ENCODE data around the gene PHACTR3.

DNA sequence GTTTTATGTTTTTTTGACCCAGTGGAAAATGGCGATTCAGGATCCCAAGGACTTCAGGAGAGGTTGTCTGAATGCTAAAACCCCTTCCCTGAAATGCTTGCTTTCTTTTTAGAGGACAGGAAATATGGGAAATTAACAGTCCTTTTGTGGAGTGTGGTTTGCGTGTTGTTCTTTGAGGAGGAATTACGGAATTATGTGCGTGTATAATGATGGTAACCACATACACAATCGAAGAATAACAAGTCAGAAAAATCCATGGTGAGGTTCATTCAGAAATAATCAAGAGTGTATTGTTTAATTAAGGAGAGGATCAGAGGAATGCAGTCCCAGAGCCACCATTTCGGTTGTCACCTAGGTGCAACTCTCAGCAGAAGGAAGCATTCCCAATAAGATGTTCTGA lies 73.2 kb downstream of the PHACTR3 start:
- TF ChIP-seq POLR2AphosphoS5 (IDR thresholded peaks at IDR 0.05) (no peak), POLR2A (IDR thresholded peaks at IDR 0.05) (no peak)
- TF ChIP-seq, protein P1, sequence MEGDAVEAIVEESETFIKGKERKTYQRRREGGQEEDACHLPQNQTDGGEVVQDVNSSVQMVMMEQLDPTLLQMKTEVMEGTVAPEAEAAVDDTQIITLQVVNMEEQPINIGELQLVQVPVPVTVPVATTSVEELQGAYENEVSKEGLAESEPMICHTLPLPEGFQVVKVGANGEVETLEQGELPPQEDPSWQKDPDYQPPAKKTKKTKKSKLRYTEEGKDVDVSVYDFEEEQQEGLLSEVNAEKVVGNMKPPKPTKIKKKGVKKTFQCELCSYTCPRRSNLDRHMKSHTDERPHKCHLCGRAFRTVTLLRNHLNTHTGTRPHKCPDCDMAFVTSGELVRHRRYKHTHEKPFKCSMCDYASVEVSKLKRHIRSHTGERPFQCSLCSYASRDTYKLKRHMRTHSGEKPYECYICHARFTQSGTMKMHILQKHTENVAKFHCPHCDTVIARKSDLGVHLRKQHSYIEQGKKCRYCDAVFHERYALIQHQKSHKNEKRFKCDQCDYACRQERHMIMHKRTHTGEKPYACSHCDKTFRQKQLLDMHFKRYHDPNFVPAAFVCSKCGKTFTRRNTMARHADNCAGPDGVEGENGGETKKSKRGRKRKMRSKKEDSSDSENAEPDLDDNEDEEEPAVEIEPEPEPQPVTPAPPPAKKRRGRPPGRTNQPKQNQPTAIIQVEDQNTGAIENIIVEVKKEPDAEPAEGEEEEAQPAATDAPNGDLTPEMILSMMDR (IDR thresholded peaks at IDR 0.05), result no peak

All from gastroesophageal sphincter (tissue), 3 donors.